ACHN (cell line): ENCODE results near the gene SPIRE2.

Experiments used
- DNase-seq: peaks from one replicate; pipeline ENCODE4 v3.0.0-alpha.2; 2015
- in situ Hi-C: cut with HindIII; loops from 2 replicates; pipeline ENCODE4 v1.10.0; 2017; ENCODE audit warnings: low sequenced_read_pairs, low pct_ligation_motif_present, low pct_unique_long_range_greater_than_20kb

The SPIRE2 gene

GRCh38 chr16:89881368-89881730 is 53.1 kb downstream of the SPIRE2 start:
- in situ Hi-C loops: no loop called here
- DNase-seq: no peak

GRCh38 chr16:89883346-89884040 is 55.2 kb downstream of the SPIRE2 start:
- in situ Hi-C loops: no loop called here
- no peak for DNase-seq

- DNase-seq: no peak
- in situ Hi-C loops: no loop called here
These were observed 55.8 kb downstream of the SPIRE2 start for GRCh38 chr16:89884041-89884421.

- in situ Hi-C loops: no loop called here
- DNase-seq: no peak
These were observed 59.0 kb downstream of the SPIRE2 start for GRCh38 chr16:89887243-89887642.

GRCh38 chr16:89890200-89890599 is 61.9 kb downstream of the SPIRE2 start:
- in situ Hi-C loops: no loop called here
- no peak for DNase-seq

- no peak for DNase-seq
- in situ Hi-C loops: no loop called here
These were observed 62.8 kb downstream of the SPIRE2 start for GRCh38 chr16:89890886-89891657.

GRCh38 chr16:89892055-89892630 is 63.9 kb downstream of the SPIRE2 start:
- in situ Hi-C loops: no loop called here
- no peak for DNase-seq

- DNase-seq: no peak
- in situ Hi-C loops: no loop called here
These were observed 64.4 kb downstream of the SPIRE2 start for GRCh38 chr16:89892635-89893034.

- in situ Hi-C loops: no loop called here
- DNase-seq: no peak
These were observed 65.6 kb downstream of the SPIRE2 start for GRCh38 chr16:89893642-89894548.

- in situ Hi-C loops: no loop called here
- no peak for DNase-seq
These were observed 67.4 kb downstream of the SPIRE2 start for GRCh38 chr16:89895482-89896250.

GRCh38 chr16:89897204-89897603 is 68.9 kb downstream of the SPIRE2 start:
- DNase-seq: no peak
- in situ Hi-C loops: no loop called here

- in situ Hi-C loops: no loop called here
- DNase-seq: no peak
These were observed 70.1 kb downstream of the SPIRE2 start for GRCh38 chr16:89898201-89898967.

- in situ Hi-C loops: no loop called here
- no peak for DNase-seq
These were observed 71.7 kb downstream of the SPIRE2 start for GRCh38 chr16:89899879-89900481.

GRCh38 chr16:89900885-89901284 is 72.6 kb downstream of the SPIRE2 start:
- in situ Hi-C loops: no loop called here
- DNase-seq: no peak

GRCh38 chr16:89902980-89903379 is 74.7 kb downstream of the SPIRE2 start:
- no peak for DNase-seq
- in situ Hi-C loops: no loop called here

- no peak for DNase-seq
- in situ Hi-C loops: no loop called here
These were observed 75.7 kb downstream of the SPIRE2 start for GRCh38 chr16:89903908-89904515.
